Ovary (tissue), 9 donors: ENCODE results near the gene LEMD2. TPM values are rescaled to one million over a fixed set of nuclear protein-coding genes. Genes with fewer than 3 reads are reported as not detected.

Source experiments
- DNase-seq, 5 donors: peaks; one replicate each; pipeline ENCODE4 v3.0.0-alpha.2; 2019 to 2020
- H3K27ac ChIP-seq, 2 donors: fragments of 200-600 bp; one replicate each; pipeline versions ENCODE4 v1.5.1 to v1.8.0; 2019 to 2022
- H3K27me3 ChIP-seq: fragments of 200-600 bp; one replicate; pipeline ENCODE4 v1.8.0; 2022
- H3K36me3 ChIP-seq: fragments of 200-600 bp; sonication (generic); one replicate; pipeline ENCODE4 v1.5.1; 2019
- H3K4me1 ChIP-seq: one replicate; pipeline ENCODE4 v1.8.1; 2013; ENCODE audit warnings: mild to moderate bottlenecking, moderate library complexity; ENCODE audit not compliant: insufficient read depth
- H3K4me3 ChIP-seq: fragments of 200-600 bp; sonication (generic); one replicate; pipeline ENCODE4 v1.5.1; 2017
- H3K9me3 ChIP-seq, 2 donors: fragments of 200-600 bp in 1 of 2; sonication (generic) in 1 of 2; one replicate each; pipeline versions ENCODE4 v1.5.1 to v1.8.1; 2013 to 2019; ENCODE audit warnings: mild to moderate bottlenecking in 1 of 2, moderate library complexity in 1 of 2
- CTCF ChIP-seq, 3 donors: fragments of 450-650 bp in 2 of 3; fragments of 200-600 bp in 1 of 3; IDR thresholded peaks; one replicate each; pipeline versions ENCODE4 v1.5.1 to v1.8.0; 2016 to 2022; ENCODE audit warnings: antibody characterized with exemption in 3 of 3, mild to moderate bottlenecking in 1 of 3
- EP300 ChIP-seq: sonication (generic); formaldehyde crosslinking; IDR thresholded peaks from one replicate; pipeline ENCODE4 v1.6.1; 2017; ENCODE audit warnings: antibody characterized with exemption
- POLR2A ChIP-seq: fragments of 450-650 bp; IDR thresholded peaks from one replicate; pipeline ENCODE4 v1.6.1; 2017; ENCODE audit warnings: antibody characterized with exemption, mild to moderate bottlenecking, moderate library complexity
- WGBS, 3 donors: extraction: QIAGEN DNeasy Blood & Tissue Kit in 1 of 3; methylation state at CpG; one replicate each; pipeline versions ENCODE4 v1.1.5 to v1.1.7; 2013 to 2017; 5-methylcytosine and 5-hydroxymethylcytosine counted together
- intact Hi-C, 4 donors: fragments of 100-400 bp; cut with DNase I; formaldehyde crosslinking; loops; one replicate each; pipeline versions ENCODE4 v1.11.0 to v1.15.1; 2022 to 2023
- polyA plus RNA-seq, 2 donors: library from polyadenylated mRNA; stranded (reverse); fragments of 200-250 nt in 1 of 2; fragments of 350-450 nt in 1 of 2; fragmentation: Illumina TruSeq in 1 of 2; extraction: RNeasy Lipid Tissue Mini Kit (QIAGEN cat#74804) in 1 of 2; gene quantifications; one replicate each; pipeline ENCODE4 v1.2.3, GENCODE V29; 2013 to 2014
- total RNA-seq, 7 donors: library from RNA; depleted of rRNA in 2 of 7; stranded (reverse); fragments of >200 nt in 2 of 7; fragmentation: NEBNext Ultra II Directional in 3 of 7; extraction: Animal tissue kit (Norgen Biotek cat#: 25700) in 3 of 7; gene quantifications; one replicate each; pipeline versions ENCODE4 v1.1.0 to v1.2.4, GENCODE V29; 2016 to 2023
- donor health status: DM: no; HTN: no; CAD: no; lungs with moderate emphysema.
- donor health status: DM: no; HTN: no; CAD: no.
- donor health status: Bipolar disorder and iron deficiency.
- donor health status: DM: yes; HTN: yes; CAD: no.
- donor health status: DM: no; HTN: no; CAD: no.
- donor health status: DM: yes; HTN: yes; CAD: no.

The LEMD2 gene
- total and polyA plus RNA-seq, 9 donors: 41.7 to 66.8 (median 56.7) TPM

DNA sequence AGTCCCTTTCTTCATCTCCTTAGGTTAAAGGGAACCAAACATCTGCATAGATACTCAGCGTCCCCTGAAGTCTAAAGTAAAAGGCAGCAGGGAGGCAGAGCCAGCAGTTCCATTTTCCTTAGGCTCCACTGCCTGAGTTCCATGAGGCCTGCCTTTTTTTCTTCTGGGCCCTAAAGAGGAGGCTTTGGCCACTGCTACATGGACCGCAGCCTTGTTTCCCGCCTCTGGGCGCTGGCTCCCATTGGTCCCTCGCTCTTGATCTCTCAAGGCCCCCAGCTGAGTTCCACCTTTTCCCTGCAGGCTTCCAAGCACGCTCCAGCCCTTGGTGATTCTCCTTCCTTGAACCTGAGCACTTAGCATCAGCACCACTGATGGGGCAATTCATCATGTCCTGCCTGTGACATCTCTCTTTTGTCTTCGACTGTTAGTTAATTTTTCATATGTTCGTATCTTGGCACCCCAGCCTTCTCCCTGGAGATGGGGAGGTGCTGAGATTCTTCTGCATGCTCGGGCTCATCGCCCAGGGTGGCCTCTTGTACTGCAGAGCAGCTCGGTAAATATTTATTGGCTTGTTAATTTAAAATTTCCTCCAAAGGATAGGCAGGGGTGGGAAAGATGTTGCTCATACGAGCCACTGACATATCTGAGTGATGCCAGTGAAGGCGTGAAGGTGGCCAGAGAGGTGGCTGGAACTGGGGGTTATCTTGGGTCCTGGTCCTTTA lies 11.5 kb upstream of the LEMD2 start:
- TF ChIP-seq POLR2A (no peak), CTCF (IDR thresholded peaks at IDR 0.05) (no peak), EP300 (no peak)
- Histone ChIP-seq H3K27me3 (no peaks in the 10 kb centered on the region), H3K27ac (no peak overlapping the region), H3K36me3 (no peaks in the 10 kb centered on the region), H3K4me3 (no peak overlapping the region), H3K4me1 (no peaks in the 10 kb centered on the region), H3K9me3 (no peaks in the 10 kb centered on the region)
- DNase-seq: no peak
- 75 to 84% (median 80%) methylated on average over 13 of the region's 13 CpGs for WGBS, 3 donors
- intact Hi-C loops: no loop called here

GRCh38 chr6:33799454-33800113 lies 10.7 kb upstream of the LEMD2 start:
- TF ChIP-seq POLR2A (no peak), EP300 (no peak), CTCF (IDR thresholded peaks at IDR 0.05) (no peak)
- no peak overlapping the region for H3K4me3 ChIP-seq
- DNase-seq: no peak
- H3K27me3 ChIP-seq: no peaks in the 10 kb centered on the region
- no peak overlapping the region for H3K27ac ChIP-seq
- no peaks in the 10 kb centered on the region for H3K9me3 ChIP-seq
- 21 to 26% (median 23%) methylated on average over 4 of the region's 4 CpGs for WGBS, 3 donors
- H3K4me1 ChIP-seq: no peaks in the 10 kb centered on the region
- intact Hi-C loops: no loop called here
- H3K36me3 ChIP-seq: no peaks in the 10 kb centered on the region

DNA sequence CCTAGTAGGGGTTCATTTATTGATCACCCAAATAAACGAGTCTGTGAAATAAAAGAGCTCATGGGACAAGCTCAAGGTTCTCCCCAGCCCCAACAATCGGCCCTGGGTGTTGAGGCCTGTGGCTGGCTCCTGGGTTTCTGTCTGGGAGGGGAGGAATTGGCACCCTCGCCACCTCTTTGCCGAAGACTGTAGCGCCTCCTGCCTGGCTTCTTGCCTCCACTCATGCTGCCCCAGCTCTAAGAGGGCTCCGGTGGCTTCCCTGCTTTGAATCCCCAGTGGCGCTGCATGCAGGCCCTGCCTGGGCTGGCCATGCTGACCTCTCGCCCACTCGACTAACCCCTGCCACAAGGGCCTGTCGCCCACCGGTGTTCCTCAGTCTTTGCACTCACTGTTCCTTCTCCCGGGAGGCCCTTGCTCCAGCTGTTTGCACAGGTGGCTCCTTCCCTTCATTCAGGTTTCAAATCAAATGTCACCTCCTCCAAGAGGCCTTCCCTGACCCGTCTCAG lies 9.5 kb upstream of the LEMD2 start:
- no peak for TF ChIP-seq EP300
- no peak for TF ChIP-seq POLR2A
- no peak for TF ChIP-seq CTCF (IDR thresholded peaks at IDR 0.05)
- WGBS, 3 donors: 77 to 83% (median 81%) methylated on average over 13 of the region's 13 CpGs

GRCh38 chr6:33797626-33798342 lies 8.9 kb upstream of the LEMD2 start:
- H3K36me3 ChIP-seq: no peaks in the 10 kb centered on the region
- intact Hi-C loops: no loop called here
- no peak for DNase-seq
- no peak overlapping the region for H3K4me3 ChIP-seq
- WGBS, 3 donors: 61 to 80% (median 73%) methylated on average over 10 of the region's 10 CpGs
- H3K27ac ChIP-seq: no peak overlapping the region
- no peaks in the 10 kb centered on the region for H3K27me3 ChIP-seq
- no peaks in the 10 kb centered on the region for H3K4me1 ChIP-seq
- H3K9me3 ChIP-seq: no peaks in the 10 kb centered on the region
- no peak for TF ChIP-seq CTCF (IDR thresholded peaks at IDR 0.05)
- no peak for TF ChIP-seq EP300

More for the DNA sequence above, 9.5 kb upstream of the LEMD2 start:
- no peak for DNase-seq
- Histone ChIP-seq H3K4me3 (no peak overlapping the region), H3K36me3 (no peaks in the 10 kb centered on the region), H3K9me3 (no peaks in the 10 kb centered on the region), H3K27ac (no peak overlapping the region), H3K27me3 (no peaks in the 10 kb centered on the region), H3K4me1 (no peaks in the 10 kb centered on the region)
- intact Hi-C loops: no loop called here
